ENCODE measurements around the gene CCL15.

DNA sequence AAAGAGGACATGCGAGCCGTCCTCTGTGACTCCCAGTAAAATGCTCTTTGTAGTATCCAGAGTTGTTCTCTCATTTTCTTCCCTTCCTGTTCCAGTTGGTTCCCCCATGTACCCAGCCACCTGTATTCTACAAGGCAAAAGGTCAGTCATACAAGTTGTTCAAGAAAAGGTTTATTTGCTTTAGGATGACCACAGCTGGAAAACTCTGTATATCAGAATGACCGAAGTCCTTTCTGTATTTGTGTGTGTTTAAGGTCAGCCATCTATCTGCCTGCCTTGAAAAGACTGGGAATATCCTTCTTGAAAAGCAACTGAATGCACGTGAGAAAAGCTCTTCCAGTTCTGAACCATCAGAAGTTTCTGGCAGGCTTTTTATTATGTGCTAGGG, 28.4 kb downstream of the CCL15 start:
- TF ChIP-seq MZF1 (tag by site-specific recombination; IDR thresholded peaks at IDR 0.05; ENCODE audit: borderline replicate concordance) (no peak), ZNF146 (tag by site-specific recombination; IDR thresholded peaks at IDR 0.05) (no peak), ZBTB17 (tag by site-specific recombination; IDR thresholded peaks at IDR 0.05) (no peak), ZNF175 (tag by site-specific recombination; IDR thresholded peaks at IDR 0.05) (no peak), WT1 (tag by site-specific recombination; IDR thresholded peaks at IDR 0.05) (no peak), ZBTB1 (tag by site-specific recombination; IDR thresholded peaks at IDR 0.05) (no peak), ZFP3 (tag by site-specific recombination; IDR thresholded peaks at IDR 0.05; ENCODE audit: low read depth) (no peak), ZNF423 (tag by site-specific recombination; IDR thresholded peaks at IDR 0.05) (no peak)
- TF ChIP-seq, protein P1, sequence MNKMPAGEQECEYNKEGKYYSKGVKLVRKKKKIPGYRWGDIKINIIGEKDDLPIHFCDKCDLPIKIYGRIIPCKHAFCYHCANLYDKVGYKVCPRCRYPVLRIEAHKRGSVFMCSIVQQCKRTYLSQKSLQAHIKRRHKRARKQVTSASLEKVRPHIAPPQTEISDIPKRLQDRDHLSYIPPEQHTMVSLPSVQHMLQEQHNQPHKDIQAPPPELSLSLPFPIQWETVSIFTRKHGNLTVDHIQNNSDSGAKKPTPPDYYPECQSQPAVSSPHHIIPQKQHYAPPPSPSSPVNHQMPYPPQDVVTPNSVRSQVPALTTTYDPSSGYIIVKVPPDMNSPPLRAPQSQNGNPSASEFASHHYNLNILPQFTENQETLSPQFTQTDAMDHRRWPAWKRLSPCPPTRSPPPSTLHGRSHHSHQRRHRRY (tag by site-specific recombination; IDR thresholded peaks at IDR 0.05) = no peak
- TF ChIP-seq, protein P2, sequence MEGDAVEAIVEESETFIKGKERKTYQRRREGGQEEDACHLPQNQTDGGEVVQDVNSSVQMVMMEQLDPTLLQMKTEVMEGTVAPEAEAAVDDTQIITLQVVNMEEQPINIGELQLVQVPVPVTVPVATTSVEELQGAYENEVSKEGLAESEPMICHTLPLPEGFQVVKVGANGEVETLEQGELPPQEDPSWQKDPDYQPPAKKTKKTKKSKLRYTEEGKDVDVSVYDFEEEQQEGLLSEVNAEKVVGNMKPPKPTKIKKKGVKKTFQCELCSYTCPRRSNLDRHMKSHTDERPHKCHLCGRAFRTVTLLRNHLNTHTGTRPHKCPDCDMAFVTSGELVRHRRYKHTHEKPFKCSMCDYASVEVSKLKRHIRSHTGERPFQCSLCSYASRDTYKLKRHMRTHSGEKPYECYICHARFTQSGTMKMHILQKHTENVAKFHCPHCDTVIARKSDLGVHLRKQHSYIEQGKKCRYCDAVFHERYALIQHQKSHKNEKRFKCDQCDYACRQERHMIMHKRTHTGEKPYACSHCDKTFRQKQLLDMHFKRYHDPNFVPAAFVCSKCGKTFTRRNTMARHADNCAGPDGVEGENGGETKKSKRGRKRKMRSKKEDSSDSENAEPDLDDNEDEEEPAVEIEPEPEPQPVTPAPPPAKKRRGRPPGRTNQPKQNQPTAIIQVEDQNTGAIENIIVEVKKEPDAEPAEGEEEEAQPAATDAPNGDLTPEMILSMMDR (tag by site-specific recombination; IDR thresholded peaks at IDR 0.05) = no peak
- TF ChIP-seq, protein P3, sequence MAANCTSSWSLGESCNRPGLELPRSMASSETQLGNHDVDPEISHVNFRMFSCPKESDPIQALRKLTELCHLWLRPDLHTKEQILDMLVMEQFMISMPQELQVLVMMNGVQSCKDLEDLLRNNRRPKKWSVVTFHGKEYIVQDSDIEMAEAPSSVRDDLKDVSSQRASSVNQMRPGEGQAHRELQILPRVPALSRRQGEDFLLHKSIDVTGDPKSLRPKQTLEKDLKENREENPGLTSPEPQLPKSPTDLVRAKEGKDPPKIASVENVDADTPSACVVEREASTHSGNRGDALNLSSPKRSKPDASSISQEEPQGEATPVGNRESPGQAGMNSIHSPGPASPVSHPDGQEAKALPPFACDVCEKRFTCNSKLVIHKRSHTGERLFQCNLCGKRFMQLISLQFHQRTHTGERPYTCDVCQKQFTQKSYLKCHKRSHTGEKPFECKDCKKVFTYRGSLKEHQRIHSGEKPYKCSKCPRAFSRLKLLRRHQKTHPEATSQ (tag by site-specific recombination; IDR thresholded peaks at IDR 0.05) = no peak
